Testis (tissue), 2 donors: ENCODE measurements around the gene PITPNC1.

Experiments used
- POLR2A ChIP-seq: fragments of 450-650 bp; IDR thresholded peaks from one replicate; pipeline ENCODE4 v1.6.1; 2017; ENCODE audit warnings: antibody characterized with exemption, mild to moderate bottlenecking, moderate library complexity
- TF ChIP-seq, protein P1 (sequence below), 3 experiments: fragments of 450-650 bp in 2 of 3; fragments of 200-600 bp in 1 of 3; sonication (generic) in 1 of 3; IDR thresholded peaks; one replicate each; pipeline ENCODE4 v1.5.1; 2016 to 2019; ENCODE audit warnings: antibody characterized with exemption in 3 of 3, mild to moderate bottlenecking in 2 of 3, moderate library complexity in 1 of 3

GRCh38 chr17:67559381-67559966 lies 182.4 kb downstream of the PITPNC1 start:
- TF ChIP-seq, protein P1, sequence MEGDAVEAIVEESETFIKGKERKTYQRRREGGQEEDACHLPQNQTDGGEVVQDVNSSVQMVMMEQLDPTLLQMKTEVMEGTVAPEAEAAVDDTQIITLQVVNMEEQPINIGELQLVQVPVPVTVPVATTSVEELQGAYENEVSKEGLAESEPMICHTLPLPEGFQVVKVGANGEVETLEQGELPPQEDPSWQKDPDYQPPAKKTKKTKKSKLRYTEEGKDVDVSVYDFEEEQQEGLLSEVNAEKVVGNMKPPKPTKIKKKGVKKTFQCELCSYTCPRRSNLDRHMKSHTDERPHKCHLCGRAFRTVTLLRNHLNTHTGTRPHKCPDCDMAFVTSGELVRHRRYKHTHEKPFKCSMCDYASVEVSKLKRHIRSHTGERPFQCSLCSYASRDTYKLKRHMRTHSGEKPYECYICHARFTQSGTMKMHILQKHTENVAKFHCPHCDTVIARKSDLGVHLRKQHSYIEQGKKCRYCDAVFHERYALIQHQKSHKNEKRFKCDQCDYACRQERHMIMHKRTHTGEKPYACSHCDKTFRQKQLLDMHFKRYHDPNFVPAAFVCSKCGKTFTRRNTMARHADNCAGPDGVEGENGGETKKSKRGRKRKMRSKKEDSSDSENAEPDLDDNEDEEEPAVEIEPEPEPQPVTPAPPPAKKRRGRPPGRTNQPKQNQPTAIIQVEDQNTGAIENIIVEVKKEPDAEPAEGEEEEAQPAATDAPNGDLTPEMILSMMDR (IDR thresholded peaks at IDR 0.05): no peak
- TF ChIP-seq POLR2A: no peak
